AG10803 (cell line): ENCODE data around the gene OR6V1.

Experiments used
- DNase-seq: peaks from one replicate; pipeline ENCODE4 v3.0.0; 2010; ENCODE audit warnings: low read depth
- H3K4me3 ChIP-seq: 2 replicates; pipeline ENCODE4 v1.5.1; 2011; ENCODE audit warnings: mild to moderate bottlenecking, low read length, control low read depth
- CTCF ChIP-seq: conservative IDR thresholded peaks from 2 replicates; pipeline ENCODE4 v1.5.1; 2011; ENCODE audit warnings: mild to moderate bottlenecking, low read length, control low read depth, inconsistent platforms

OR6V1 gene

GRCh38 chr7:143052041-143052440 is at the start of gene OR6V1:
OR6V1 (plus strand) TSS chr7:143052341; CDS start chr7:143052341, 0 bp downstream.
- no peak for DNase-seq
- H3K4me3 ChIP-seq: no peak within 1 kb of the TSS
- TF ChIP-seq CTCF: no peak

GRCh38 chr7:143002898-143003297 is 49.2 kb upstream of the OR6V1 start:
- DNase-seq: no peak
- H3K4me3 ChIP-seq: no peak overlapping the region
- TF ChIP-seq CTCF: no peak

- peak; percentile 52 for DNase-seq
- H3K4me3 ChIP-seq: peak overlapping the region; percentile 2; the same call in 1 of the 2 replicates
Measured at GRCh38 chr7:143003393-143004051, 48.6 kb upstream of the OR6V1 start.

GRCh38 chr7:143005632-143006260 is 46.4 kb upstream of the OR6V1 start:
- TF ChIP-seq CTCF: no peak
- DNase-seq: no peak
- no peak overlapping the region for H3K4me3 ChIP-seq

More at GRCh38 chr7:143003393-143004051, 48.6 kb upstream of the OR6V1 start:
- peak; percentile 76 for TF ChIP-seq CTCF

- peak; percentile 95 for TF ChIP-seq CTCF
- H3K4me3 ChIP-seq: no peak overlapping the region
- DNase-seq: peak; percentile 53
Measured at GRCh38 chr7:143008007-143008901, 43.9 kb upstream of the OR6V1 start.

GRCh38 chr7:143012001-143012400 is 40.1 kb upstream of the OR6V1 start:
- TF ChIP-seq CTCF: no peak
- DNase-seq: no peak

More at GRCh38 chr7:143012001-143012400, 40.1 kb upstream of the OR6V1 start:
- no peak overlapping the region for H3K4me3 ChIP-seq
